Trophoblast cell (in vitro differentiated cells and primary cell): Measurements from ENCODE around the gene ANKRD65.
"Not testable (repeated sequence)": the region's sequence is repeated elsewhere in the genome, so short reads cannot be mapped to it uniquely, and the experiment has no call there.

Source experiments
- DNase-seq, 2 donors: peaks; one replicate each; pipeline ENCODE4 v3.0.0-alpha.2; 2016
- H2AFZ ChIP-seq: 2 replicates; pipeline ENCODE4 v1.6.1; 2013; ENCODE audit warnings: low read length, moderate library complexity, mild to moderate bottlenecking; ENCODE audit not compliant: insufficient read depth, poor library complexity
- H2AK5ac ChIP-seq: 2 replicates; pipeline ENCODE4 v1.6.1; 2013; ENCODE audit warnings: mild to moderate bottlenecking, low read length
- H2BK120ac ChIP-seq: 2 replicates; pipeline ENCODE4 v1.6.1; 2013; ENCODE audit warnings: low read length, mild to moderate bottlenecking, moderate library complexity; ENCODE audit not compliant: insufficient read depth, poor library complexity
- H2BK12ac ChIP-seq: 2 replicates; pipeline ENCODE4 v1.6.1; 2013; ENCODE audit warnings: mild to moderate bottlenecking, low read length, moderate library complexity
- H2BK5ac ChIP-seq: 2 replicates; pipeline ENCODE4 v1.6.1; 2013; ENCODE audit warnings: low read length, low read depth, moderate library complexity, mild to moderate bottlenecking; ENCODE audit not compliant: poor library complexity
- H3K14ac ChIP-seq: 2 replicates; pipeline ENCODE4 v1.6.1; 2013; ENCODE audit warnings: mild to moderate bottlenecking, low read length
- H3K18ac ChIP-seq: 2 replicates; pipeline ENCODE4 v1.6.1; 2013; ENCODE audit warnings: mild to moderate bottlenecking, low read length
- H3K23ac ChIP-seq: 2 replicates; pipeline ENCODE4 v1.6.1; 2013; ENCODE audit warnings: low read length
- H3K27ac ChIP-seq: 2 replicates; pipeline ENCODE4 v1.5.1; 2013; ENCODE audit warnings: low read depth, mild to moderate bottlenecking, inconsistent platforms, low read length, moderate library complexity
- H3K27me3 ChIP-seq: 2 replicates; pipeline ENCODE4 v1.6.1; 2013; ENCODE audit warnings: inconsistent platforms, mild to moderate bottlenecking, low read length, moderate library complexity; ENCODE audit not compliant: insufficient read depth
- H3K36me3 ChIP-seq, 2 experiments: 1 replicate in 1 of 2; 2 replicates in 1 of 2; pipeline ENCODE4 v1.6.1; 2013; ENCODE audit warnings: low read length in 2 of 2, mild to moderate bottlenecking in 2 of 2, moderate library complexity in 1 of 2; ENCODE audit not compliant: insufficient read depth in 2 of 2, control insufficient read depth in 1 of 2
- H3K4ac ChIP-seq: 2 replicates; pipeline ENCODE4 v1.6.1; 2013; ENCODE audit warnings: low read depth, mild to moderate bottlenecking, low read length, moderate library complexity
- H3K4me1 ChIP-seq, 2 experiments: 1 replicate in 1 of 2; 2 replicates in 1 of 2; pipeline ENCODE4 v1.6.1; 2013; ENCODE audit warnings: low read length in 2 of 2, mild to moderate bottlenecking in 2 of 2, moderate library complexity in 1 of 2; ENCODE audit not compliant: insufficient read depth in 2 of 2, control insufficient read depth in 1 of 2
- H3K4me2 ChIP-seq: 2 replicates; pipeline ENCODE4 v1.6.1; 2013; ENCODE audit warnings: inconsistent platforms, mild to moderate bottlenecking, low read length, moderate library complexity
- H3K4me3 ChIP-seq: 2 replicates; pipeline ENCODE4 v1.5.1; 2013; ENCODE audit warnings: mild to moderate bottlenecking, low read depth, low read length, inconsistent platforms
- H3K79me1 ChIP-seq: one replicate; pipeline ENCODE4 v1.6.1; 2013; ENCODE audit warnings: low read length
- H3K79me2 ChIP-seq: 2 replicates; pipeline ENCODE4 v1.6.1; 2013; ENCODE audit warnings: low read length, mild to moderate bottlenecking; ENCODE audit not compliant: control insufficient read depth, insufficient read depth, poor library complexity
- H3K9ac ChIP-seq: 2 replicates; pipeline ENCODE4 v1.6.1; 2013; ENCODE audit warnings: mild to moderate bottlenecking, low read length
- H3K9me3 ChIP-seq: 2 replicates; pipeline ENCODE4 v1.6.1; 2013; ENCODE audit warnings: low read depth, mild to moderate bottlenecking, control low read depth, inconsistent platforms, low read length; ENCODE audit not compliant: insufficient read depth
- H4K12ac ChIP-seq: 2 replicates; pipeline ENCODE4 v1.6.1; 2013; ENCODE audit warnings: low read depth, mild to moderate bottlenecking, low read length, moderate library complexity
- H4K8ac ChIP-seq: 2 replicates; pipeline ENCODE4 v1.6.1; 2013; ENCODE audit warnings: low read depth, mild to moderate bottlenecking, low read length, moderate library complexity
- H4K91ac ChIP-seq: one replicate; pipeline ENCODE4 v1.6.1; 2013; ENCODE audit warnings: low read depth, mild to moderate bottlenecking, low read length, moderate library complexity
- WGBS: extraction: QIAGEN DNeasy Blood & Tissue Kit; methylation state at CpG from one replicate; pipeline ENCODE4 v1.1.7; 2013; ENCODE audit warnings: missing lambda C conversion rate; ENCODE audit not compliant: insufficient read length, insufficient coverage; ENCODE audit errors: extremely low coverage; 5-methylcytosine and 5-hydroxymethylcytosine counted together

Gene ANKRD65

GRCh38 chr1:1456683-1457255 lies 35.7 kb upstream of the ANKRD65 start:
- not testable (repeated sequence) for H4K12ac ChIP-seq, H3K4me3 ChIP-seq, H3K36me3 ChIP-seq, H2AFZ ChIP-seq, H3K4me1 ChIP-seq, DNase-seq, H3K18ac ChIP-seq, H3K4ac ChIP-seq, H3K9ac ChIP-seq, H3K27me3 ChIP-seq, H2AK5ac ChIP-seq, H3K79me2 ChIP-seq, H3K23ac ChIP-seq, H2BK5ac ChIP-seq, H3K4me2 ChIP-seq, H3K14ac ChIP-seq, H3K79me1 ChIP-seq, H3K27ac ChIP-seq, H4K91ac ChIP-seq, H3K9me3 ChIP-seq, H2BK120ac ChIP-seq, H2BK12ac ChIP-seq, H4K8ac ChIP-seq
- no CpG with 5 or more reads among the region's 22 CpGs for WGBS

DNA sequence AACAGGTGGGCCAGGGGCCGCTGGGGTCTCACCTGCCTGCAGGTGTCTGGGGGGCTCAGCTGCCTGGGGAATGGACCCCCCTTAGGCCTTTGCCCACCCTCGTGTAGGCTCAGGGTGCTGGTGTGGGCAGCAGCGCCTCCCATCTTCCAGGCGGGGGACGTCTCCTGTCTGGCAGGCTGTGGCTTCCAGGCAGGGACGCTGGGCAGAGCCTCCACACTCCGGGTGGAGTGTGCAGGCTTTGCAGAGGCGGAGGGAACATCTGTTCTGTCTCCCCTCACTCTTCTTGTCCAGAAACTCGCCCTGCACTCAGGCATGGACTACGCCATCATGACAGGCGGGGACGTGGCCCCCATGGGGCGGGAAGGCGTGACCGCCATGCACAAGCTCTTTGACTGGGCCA lies 34.9 kb upstream of the ANKRD65 start:
- DNase-seq, H4K8ac ChIP-seq, H4K91ac ChIP-seq, H3K4me1 ChIP-seq, H3K4ac ChIP-seq, H3K9ac ChIP-seq, H3K27me3 ChIP-seq, H2BK120ac ChIP-seq, H3K18ac ChIP-seq, H3K36me3 ChIP-seq, H3K79me2 ChIP-seq, H3K27ac ChIP-seq, H2AFZ ChIP-seq, H3K4me2 ChIP-seq, H4K12ac ChIP-seq, H3K23ac ChIP-seq, H2BK12ac ChIP-seq, H3K9me3 ChIP-seq, H3K79me1 ChIP-seq, H2BK5ac ChIP-seq, H3K4me3 ChIP-seq, H3K14ac ChIP-seq, H2AK5ac ChIP-seq: not testable (repeated sequence)
- WGBS, result no CpG with 5 or more reads among the region's 15 CpGs

DNA sequence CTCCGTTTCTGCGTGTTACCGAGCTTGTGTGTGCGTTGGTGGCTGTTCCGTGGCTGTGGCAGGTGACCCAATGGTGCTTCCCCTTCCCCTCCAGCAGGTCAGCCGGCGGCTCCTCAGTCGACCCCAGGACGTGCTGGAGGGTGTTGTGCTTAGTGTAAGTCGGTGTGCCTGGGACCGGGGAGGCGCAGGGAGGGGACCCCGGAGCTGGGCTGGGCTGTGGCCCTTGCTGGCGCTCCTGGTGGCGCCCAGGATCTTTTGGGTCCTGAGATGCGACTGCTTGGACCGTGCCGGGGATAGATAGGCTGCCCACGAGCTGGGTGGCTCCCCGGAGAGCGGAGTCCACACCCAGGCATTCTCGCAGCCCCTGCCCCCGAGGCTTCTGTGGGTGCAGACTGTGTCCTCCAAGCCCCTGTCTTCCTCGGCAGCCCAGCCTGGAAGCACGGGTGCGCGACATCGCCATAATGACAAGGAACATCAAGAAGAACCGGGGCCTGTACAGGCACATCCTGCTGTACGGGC lies 34.3 kb upstream of the ANKRD65 start:
- Histone ChIP-seq H3K27ac (no peak overlapping the region), H3K4me1 (no peaks in the 10 kb centered on the region), H3K79me1 (no peaks in the 10 kb centered on the region), H2BK12ac (no peak overlapping the region), H2BK5ac (no peak overlapping the region), H4K8ac (no peak overlapping the region), H3K79me2 (no peaks in the 10 kb centered on the region), H3K27me3 (no peaks in the 10 kb centered on the region), H3K4ac (no peak overlapping the region), H4K91ac (no peak overlapping the region), H3K4me3 (no peak overlapping the region), H3K23ac (no peak overlapping the region), H3K18ac (no peak overlapping the region), H3K4me2 (no peak overlapping the region), H3K14ac (no peak overlapping the region), H3K9ac (no peak overlapping the region), H4K12ac (no peak overlapping the region), H3K36me3 (no peaks in the 10 kb centered on the region), H2AFZ (no peak overlapping the region), H2BK120ac (no peak overlapping the region), H3K9me3 (no peaks in the 10 kb centered on the region), H2AK5ac (no peak overlapping the region)
- WGBS, result no CpG with 5 or more reads among the region's 30 CpGs
- DNase-seq, result no peak

GRCh38 chr1:1454286-1455056 lies 33.4 kb upstream of the ANKRD65 start:
- H2AFZ ChIP-seq, H3K79me1 ChIP-seq, H2BK120ac ChIP-seq, H4K12ac ChIP-seq, H3K9me3 ChIP-seq, H2AK5ac ChIP-seq, H3K27me3 ChIP-seq, H3K23ac ChIP-seq, H3K36me3 ChIP-seq, H3K79me2 ChIP-seq, H3K27ac ChIP-seq, H4K8ac ChIP-seq, H3K4me2 ChIP-seq, H3K4ac ChIP-seq, H3K14ac ChIP-seq, H3K18ac ChIP-seq, H4K91ac ChIP-seq, DNase-seq, H2BK12ac ChIP-seq, H3K4me3 ChIP-seq, H3K9ac ChIP-seq, H3K4me1 ChIP-seq, H2BK5ac ChIP-seq: not testable (repeated sequence)
- no CpG with 5 or more reads among the region's 41 CpGs for WGBS
